Activated CD8-positive, alpha-beta memory T cell treated with anti-CD3 and anti-CD28 coated beads for 48 hours (primary cell): Measurements from ENCODE around the gene MROH8.
"Not testable (repeated sequence)": the region's sequence is repeated elsewhere in the genome, so short reads cannot be mapped to it uniquely, and the experiment has no call there.

Experiments used
- DNase-seq, 3 experiments: peaks; one replicate each; pipeline ENCODE4 v3.0.0-alpha.2; 2020; ENCODE audit warnings: low read depth in 2 of 3, low spot score in 2 of 3

The MROH8 gene

DNA sequence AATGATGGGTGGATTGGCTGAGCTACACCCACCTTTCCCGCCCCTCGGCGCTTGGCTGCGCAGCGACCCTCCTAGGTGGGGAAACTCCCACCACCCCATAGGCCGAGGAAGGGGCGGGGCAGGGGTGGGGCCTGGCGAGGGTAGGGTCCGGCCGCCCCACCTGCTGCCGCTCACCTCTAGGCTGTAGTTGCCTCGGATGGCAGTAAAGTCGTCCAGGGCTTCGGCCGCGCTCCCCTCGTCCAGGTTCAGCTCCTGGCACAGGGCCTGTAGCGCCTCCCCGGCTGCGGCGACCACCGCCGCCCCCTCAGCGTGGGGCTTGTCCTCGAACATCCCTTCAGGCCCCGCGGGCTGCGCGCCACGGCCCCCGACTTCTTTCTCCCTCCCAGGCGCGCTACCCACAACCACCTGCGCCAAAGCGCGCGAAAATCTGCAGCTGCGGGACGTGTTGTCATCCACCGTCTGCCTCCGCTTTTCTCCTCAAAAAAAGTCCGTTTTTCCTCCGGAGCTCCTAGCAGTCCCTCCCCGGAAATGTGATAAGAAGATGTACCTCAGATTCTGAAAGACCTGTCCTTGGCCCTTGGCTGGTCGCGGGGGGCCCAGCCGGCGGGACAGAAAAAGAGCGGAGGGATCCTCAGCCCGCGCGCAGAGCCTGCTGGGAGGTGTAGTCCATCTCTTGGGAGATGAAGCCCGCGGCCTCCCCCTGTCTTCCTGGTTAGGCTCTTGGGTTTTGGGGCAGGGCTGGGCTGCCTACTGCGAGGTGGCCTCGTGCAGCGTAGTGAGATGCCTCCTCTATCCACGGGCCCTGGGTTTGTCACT, 83.5 kb downstream of the MROH8 start, which contains the start of gene RBL1:
Gene RBL1 (minus strand): TSS at position 399 of the 816 bp plus-strand sequence. CDS start 69 bp downstream, at position 330.
- DNase-seq, result peak; percentile 74 to 84 (median 78)

DNA sequence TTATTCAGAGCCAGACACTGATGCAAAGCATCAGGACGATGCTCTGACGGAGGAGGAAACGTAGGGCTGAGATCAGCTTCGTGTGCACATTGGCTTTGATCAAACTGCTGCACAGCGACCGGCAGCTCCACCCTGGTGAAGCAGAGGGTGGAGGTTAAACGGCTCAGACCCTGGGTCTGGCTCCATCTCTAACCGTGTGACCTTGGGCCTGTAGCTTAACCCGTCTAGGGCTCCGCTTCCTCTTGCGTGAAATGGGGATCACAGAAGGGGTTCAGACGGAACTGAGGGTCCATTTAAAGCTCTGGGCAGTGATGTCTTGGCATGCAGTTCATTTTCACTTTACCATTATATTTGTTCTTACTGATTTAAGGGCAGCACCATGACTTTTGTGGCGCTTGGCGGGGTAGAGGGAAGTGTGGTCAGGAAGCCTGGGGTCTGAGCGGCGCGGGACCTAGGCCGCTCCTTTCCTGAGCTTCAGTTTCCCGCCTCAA, 84.2 kb downstream of the MROH8 start:
- no peak for DNase-seq

- DNase-seq, result no peak
These were observed 88.9 kb downstream of the MROH8 start for GRCh38 chr20:37090407-37090806.

GRCh38 chr20:37081717-37082289, 97.5 kb downstream of the MROH8 start:
- no peak for DNase-seq

- no peak for DNase-seq
These were observed 102.3 kb downstream of the MROH8 start for GRCh38 chr20:37077009-37077408.

- no peak for DNase-seq
These were observed 103.2 kb downstream of the MROH8 start for GRCh38 chr20:37075932-37076685.

DNA sequence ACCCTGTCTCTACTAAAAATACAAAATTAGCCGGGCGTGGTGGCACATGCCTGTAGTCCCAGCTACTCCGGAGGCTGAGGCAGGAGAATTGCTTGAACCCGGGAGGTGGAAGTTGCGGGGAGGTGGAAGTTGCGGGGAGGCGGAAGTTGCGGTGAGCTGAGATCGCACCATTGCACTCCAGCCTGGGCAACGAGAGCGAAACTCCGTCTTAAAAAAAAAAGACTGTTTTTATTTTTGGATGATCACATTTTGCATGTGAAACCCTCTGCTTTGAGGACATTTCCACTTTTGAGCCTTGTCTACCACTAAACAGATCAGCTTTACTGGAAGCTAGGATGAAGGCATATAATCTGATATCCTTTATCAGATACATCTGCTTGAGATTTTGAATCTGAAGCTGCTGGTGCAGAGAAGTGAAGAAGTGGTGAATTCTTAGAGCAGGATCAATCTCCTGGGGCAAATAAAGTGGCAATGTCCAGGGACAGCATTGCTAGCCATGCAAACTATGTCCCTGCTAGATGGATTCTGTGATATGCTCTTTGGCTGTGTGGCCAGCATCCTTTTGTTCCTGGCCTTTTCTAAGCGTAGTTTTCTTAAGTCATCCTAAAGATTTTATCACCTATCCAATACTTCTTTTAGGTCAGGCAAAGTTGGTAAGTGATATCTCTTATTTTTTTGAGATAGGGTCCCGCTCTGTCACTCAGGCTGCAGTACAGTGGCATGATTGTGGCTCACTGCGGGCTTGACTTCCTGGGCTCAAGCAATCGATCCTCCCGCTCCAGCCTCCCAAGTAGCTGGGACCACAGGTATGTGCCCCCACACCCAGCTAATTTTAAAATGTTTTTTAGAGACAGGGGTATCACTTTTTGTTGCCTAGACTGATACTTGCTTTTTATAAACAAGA, 106.8 kb downstream of the MROH8 start:
- no peak for DNase-seq

- no peak for DNase-seq
These were observed 107.9 kb downstream of the MROH8 start for GRCh38 chr20:37071481-37071911.

GRCh38 chr20:37069563-37069962, 109.8 kb downstream of the MROH8 start:
- not testable (repeated sequence) for DNase-seq

DNA sequence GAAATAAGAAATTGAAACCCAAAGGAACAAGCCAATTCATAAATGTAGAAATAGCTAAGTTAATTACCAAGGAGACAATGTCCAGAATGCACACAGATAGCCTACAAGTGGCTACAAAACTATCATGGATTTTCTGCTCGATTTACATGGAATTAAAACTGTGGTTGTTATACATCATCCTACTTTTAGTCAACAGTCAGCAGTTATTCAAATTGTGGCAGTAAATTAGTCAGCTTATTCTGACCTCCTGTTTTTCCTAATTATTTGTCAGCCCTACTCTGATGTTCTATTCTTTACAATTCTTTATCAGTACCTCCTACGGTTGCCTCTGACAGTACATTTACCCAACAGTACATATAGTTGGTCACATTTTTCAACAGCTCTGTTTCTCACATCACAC, 113.2 kb downstream of the MROH8 start:
- no peak for DNase-seq

GRCh38 chr20:37055276-37055675, 124.1 kb downstream of the MROH8 start:
- no peak for DNase-seq

DNA sequence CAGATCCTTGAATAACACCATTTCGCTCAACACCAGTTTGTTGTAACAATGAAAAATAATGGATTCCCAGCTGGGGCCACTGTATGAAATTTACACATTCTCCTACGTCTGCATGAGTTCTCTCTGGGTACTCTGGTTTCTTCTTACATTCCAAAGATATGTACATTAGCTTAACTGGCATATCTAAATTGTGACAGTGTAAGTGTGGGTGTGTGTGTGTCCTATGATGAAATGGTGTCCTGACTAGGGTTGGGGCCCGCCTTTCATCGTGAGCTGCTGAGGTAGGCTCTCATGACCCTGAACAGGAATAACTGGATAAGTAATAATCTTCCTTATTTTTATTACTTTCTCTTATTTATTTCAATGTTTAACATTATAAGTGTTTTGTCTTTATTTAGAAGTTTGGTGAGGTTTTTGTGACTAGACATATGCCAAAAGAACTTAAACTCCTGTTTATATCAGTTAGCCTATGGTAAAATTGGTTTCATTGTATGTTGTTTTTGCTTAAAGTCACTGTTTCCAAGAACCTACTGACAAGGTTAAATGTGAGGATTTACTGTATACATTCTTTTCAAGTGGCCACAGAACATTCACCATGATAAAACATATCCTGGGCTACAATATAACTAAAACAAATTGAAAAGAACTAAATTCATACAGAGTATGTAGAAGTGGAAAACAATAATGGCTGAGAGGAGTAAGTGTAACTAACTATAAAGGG, 126.0 kb downstream of the MROH8 start:
- DNase-seq, result no peak
